Activated CD8-positive, alpha-beta memory T cell treated with anti-CD3 and anti-CD28 coated beads, Interleukin-2, amount 50 U/mL, for 1 hour (primary cell): ENCODE measurements around the gene CCDC171.
"Not testable (repeated sequence)": the region's sequence is repeated elsewhere in the genome, so short reads cannot be mapped to it uniquely, and the experiment has no call there.

ENCODE experiments used
- DNase-seq: peaks from one replicate; pipeline ENCODE4 v3.0.0-alpha.2; 2020; ENCODE audit errors: extremely low read depth

CCDC171 gene

GRCh38 chr9:15552636-15553527, at the start of gene CCDC171:
CCDC171 (plus strand) TSS chr9:15553043; CDS start chr9:15564089, 11,046 bp downstream.
- DNase-seq = peak; percentile 54

- no peak for DNase-seq
Measured at GRCh38 chr9:15505921-15506320, 46.9 kb upstream of the CCDC171 start.

GRCh38 chr9:15509931-15510788, 42.7 kb upstream of the CCDC171 start:
- DNase-seq = no peak

GRCh38 chr9:15510789-15511575, 41.9 kb upstream of the CCDC171 start, which contains the start of gene PSIP1:
PSIP1 (minus strand) TSS chr9:15510970; CDS start chr9:15510188, 782 bp downstream.
- DNase-seq = peak; percentile 56

GRCh38 chr9:15512204-15512603, 40.6 kb upstream of the CCDC171 start:
- no peak for DNase-seq

GRCh38 chr9:15512889-15513288, 40.0 kb upstream of the CCDC171 start:
- no peak for DNase-seq

GRCh38 chr9:15513335-15513734, 39.5 kb upstream of the CCDC171 start:
- no peak for DNase-seq

GRCh38 chr9:15519831-15520230, 33.0 kb upstream of the CCDC171 start:
- no peak for DNase-seq

- no peak for DNase-seq
Measured at GRCh38 chr9:15521254-15521653, 31.6 kb upstream of the CCDC171 start.

GRCh38 chr9:15522130-15522755, 30.6 kb upstream of the CCDC171 start:
- DNase-seq = no peak

- DNase-seq = no peak
Measured at GRCh38 chr9:15524845-15525455, 27.9 kb upstream of the CCDC171 start.

- no peak for DNase-seq
Measured at GRCh38 chr9:15525958-15526357, 26.9 kb upstream of the CCDC171 start.

GRCh38 chr9:15527035-15527434, 25.8 kb upstream of the CCDC171 start:
- DNase-seq = not testable (repeated sequence)

- DNase-seq = no peak
Measured at GRCh38 chr9:15529566-15530324, 23.1 kb upstream of the CCDC171 start.

GRCh38 chr9:15531380-15531779, 21.5 kb upstream of the CCDC171 start:
- DNase-seq = no peak

GRCh38 chr9:15541872-15542271, 11.0 kb upstream of the CCDC171 start:
- DNase-seq = no peak

GRCh38 chr9:15542624-15543023, 10.2 kb upstream of the CCDC171 start:
- DNase-seq = no peak

- DNase-seq = no peak
Measured at GRCh38 chr9:15543047-15543813, 9.6 kb upstream of the CCDC171 start.

- DNase-seq = no peak
Measured at GRCh38 chr9:15549611-15550010, 3.2 kb upstream of the CCDC171 start.
